Duodenal mucosa (tissue), 2 donors: Measurements from ENCODE around the gene GGA1.

Experiments
- H3K27ac ChIP-seq: one replicate; pipeline ENCODE4 v1.7.0; 2013; ENCODE audit warnings: low read depth, low read length
- H3K27me3 ChIP-seq, 2 donors: one replicate each; pipeline ENCODE4 v1.7.0; 2013; ENCODE audit warnings: low read length in 2 of 2, control low read depth in 1 of 2; ENCODE audit not compliant: insufficient read depth in 2 of 2, control insufficient read depth in 1 of 2
- H3K36me3 ChIP-seq, 2 donors: one replicate each; pipeline ENCODE4 v1.7.0; 2013; ENCODE audit warnings: low read length in 2 of 2, control low read depth in 1 of 2; ENCODE audit not compliant: insufficient read depth in 2 of 2, control insufficient read depth in 1 of 2
- H3K4me1 ChIP-seq, 2 donors: one replicate each; pipeline ENCODE4 v1.7.0; 2013; ENCODE audit warnings: low read length in 2 of 2, control low read depth in 1 of 2; ENCODE audit not compliant: insufficient read depth in 2 of 2, control insufficient read depth in 1 of 2
- H3K4me3 ChIP-seq, 2 donors: one replicate each; pipeline ENCODE4 v1.7.0; 2013; ENCODE audit warnings: low read length in 2 of 2, low read depth in 1 of 2
- H3K9ac ChIP-seq, 2 donors: one replicate each; pipeline ENCODE4 v1.7.0; 2013; ENCODE audit warnings: low read length in 2 of 2, low read depth in 1 of 2
- H3K9me3 ChIP-seq, 2 donors: one replicate each; pipeline ENCODE4 v1.7.0; 2013; ENCODE audit warnings: low read length in 2 of 2, control low read depth in 1 of 2; ENCODE audit not compliant: control insufficient read depth in 1 of 2

GGA1 gene

DNA sequence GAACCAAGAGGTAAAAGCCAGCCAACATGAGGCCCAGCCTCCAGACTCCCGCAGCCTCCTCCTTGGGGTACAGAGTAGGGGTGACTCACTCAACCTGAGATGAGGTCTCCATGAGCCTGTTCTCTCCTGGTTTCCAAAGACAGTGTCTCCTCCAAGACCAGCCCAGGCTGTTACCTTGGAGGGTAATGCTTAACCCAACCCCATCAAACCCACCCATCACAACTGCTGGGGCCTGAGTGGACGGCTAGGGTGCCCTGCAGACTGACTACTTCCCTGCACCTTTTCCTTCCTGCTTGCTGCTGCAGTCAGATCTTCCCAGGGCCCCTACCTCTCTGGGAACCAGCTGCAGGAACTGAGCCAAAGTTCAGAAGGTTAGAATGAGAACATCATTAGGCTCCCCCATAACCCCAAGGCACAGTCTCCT is 72.4 kb downstream of the GGA1 start:
- no peak overlapping the region for H3K27ac ChIP-seq
- H3K9me3 ChIP-seq = no peaks in the 10 kb centered on the region
- H3K4me3 ChIP-seq = no peak overlapping the region
- H3K36me3 ChIP-seq = no peaks in the 10 kb centered on the region
- H3K27me3 ChIP-seq = no peaks in the 10 kb centered on the region
- peak overlapping the region in 1 of 2 donors; percentile 2 for H3K9ac ChIP-seq
- peaks cover 25 to 34% of the 10 kb centered on the region in 2 donors for H3K4me1 ChIP-seq

DNA sequence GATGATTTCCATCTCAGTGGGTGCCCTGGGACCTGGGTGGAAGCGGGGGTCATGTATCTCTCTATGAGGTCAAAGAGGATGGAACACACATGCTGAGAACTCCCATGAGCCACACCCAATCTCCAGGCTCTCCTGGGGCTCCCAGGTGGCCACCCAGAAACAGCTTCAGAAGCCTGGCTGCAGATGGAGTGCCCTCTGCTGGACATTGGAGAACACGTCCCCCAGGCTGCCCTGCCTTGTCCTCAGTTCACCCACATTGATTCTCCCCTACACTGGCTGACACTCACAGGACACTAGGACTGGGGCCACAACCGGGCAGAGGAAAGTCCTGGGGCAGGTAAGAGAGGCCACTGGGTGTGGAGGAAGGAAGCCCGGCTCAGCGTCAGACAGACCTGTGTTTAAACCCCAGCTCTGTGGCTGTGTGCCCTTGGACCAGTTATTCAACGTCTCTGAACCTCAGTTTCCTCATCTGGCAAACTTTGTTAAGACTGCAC is 73.0 kb downstream of the GGA1 start:
- H3K9me3 ChIP-seq = no peaks in the 10 kb centered on the region
- H3K9ac ChIP-seq = no peak overlapping the region
- H3K27ac ChIP-seq = no peak overlapping the region
- no peaks in the 10 kb centered on the region for H3K27me3 ChIP-seq
- H3K36me3 ChIP-seq = no peaks in the 10 kb centered on the region
- H3K4me1 ChIP-seq = peaks cover 25 to 34% of the 10 kb centered on the region in 2 donors
- H3K4me3 ChIP-seq = no peak overlapping the region
